Lower lobe of right lung (tissue), 2 donors: ENCODE results near the gene CCK. TPM values are rescaled to one million over a fixed set of nuclear protein-coding genes. Genes with fewer than 3 reads are reported as not detected.

Experiments used
- ATAC-seq, 2 donors: fragments of 200-7000 bp; cut with Tn5 transposase; one replicate each; pipeline ENCODE4 v1.9.1; 2020 to 2022; ENCODE audit warnings: mild to moderate bottlenecking in 2 of 2, moderate library complexity in 2 of 2
- DNase-seq: peaks from one replicate; pipeline ENCODE4 v3.0.0-alpha.2; 2020
- H3K27ac ChIP-seq: fragments of 200-600 bp; one replicate; pipeline ENCODE4 v1.8.0; 2022
- H3K27me3 ChIP-seq: fragments of 200-600 bp; one replicate; pipeline ENCODE4 v1.8.0; 2022; ENCODE audit warnings: low read depth
- H3K36me3 ChIP-seq: fragments of 200-600 bp; one replicate; pipeline ENCODE4 v1.8.0; 2022; ENCODE audit warnings: mild to moderate bottlenecking
- H3K4me1 ChIP-seq: fragments of 200-600 bp; one replicate; pipeline ENCODE4 v1.8.0; 2022
- H3K4me3 ChIP-seq: fragments of 200-600 bp; one replicate; pipeline ENCODE4 v1.8.0; 2022; ENCODE audit warnings: mild to moderate bottlenecking
- H3K9me3 ChIP-seq: fragments of 200-600 bp; one replicate; pipeline ENCODE4 v1.8.0; 2022
- CTCF ChIP-seq: fragments of 200-600 bp; IDR thresholded peaks from one replicate; pipeline ENCODE4 v1.8.0; 2022; ENCODE audit warnings: antibody characterized with exemption, mild to moderate bottlenecking
- intact Hi-C: fragments of 100-400 bp; cut with DNase I; formaldehyde crosslinking; loops from one replicate; pipeline ENCODE4 v1.11.0; 2022
- total RNA-seq: library from RNA; stranded (reverse); fragmentation: NEBNext Ultra II Directional; extraction: Animal tissue kit (Norgen Biotek cat#: 25700); gene quantifications from one replicate; pipeline ENCODE4 v1.2.1, GENCODE V29; 2021
- donor health status: DM: no; HTN: yes; CAD: no; lungs with severe emphysema.

Gene CCK
- total RNA-seq, 1 donor from 2014 or later, result not detected

GRCh38 chr3:42257007-42257406 is 9.0 kb downstream of the CCK start:
- no peak for TF ChIP-seq CTCF
- Histone ChIP-seq H3K36me3 (no peaks in the 10 kb centered on the region), H3K4me3 (no peak overlapping the region), H3K27ac (no peak overlapping the region), H3K9me3 (no peaks in the 10 kb centered on the region), H3K4me1 (no peaks in the 10 kb centered on the region), H3K27me3 (peaks cover 37% of the 10 kb centered on the region)
- intact Hi-C loops, result no loop called here
- no peak for ATAC-seq
- DNase-seq, result no peak

- TF ChIP-seq CTCF, result no peak
- intact Hi-C loops, result no loop called here
- ATAC-seq, result no peak
These were observed 9.7 kb downstream of the CCK start for GRCh38 chr3:42256135-42256819.

GRCh38 chr3:42254566-42254965 is 11.4 kb downstream of the CCK start:
- Histone ChIP-seq H3K4me3 (no peak overlapping the region), H3K36me3 (no peaks in the 10 kb centered on the region), H3K27me3 (peaks cover 14% of the 10 kb centered on the region), H3K4me1 (no peaks in the 10 kb centered on the region), H3K27ac (no peak overlapping the region), H3K9me3 (no peaks in the 10 kb centered on the region)
- DNase-seq (no peak), ATAC-seq (no peak)
- no peak for TF ChIP-seq CTCF
- intact Hi-C loops, result no loop called here

More at GRCh38 chr3:42256135-42256819, 9.7 kb downstream of the CCK start:
- no peak overlapping the region for H3K27ac ChIP-seq
- no peak overlapping the region for H3K4me3 ChIP-seq
- no peaks in the 10 kb centered on the region for H3K4me1 ChIP-seq
- H3K27me3 ChIP-seq, result peaks cover 31% of the 10 kb centered on the region
- no peak for DNase-seq
- no peaks in the 10 kb centered on the region for H3K9me3 ChIP-seq
- no peaks in the 10 kb centered on the region for H3K36me3 ChIP-seq

GRCh38 chr3:42250761-42251160 is 15.2 kb downstream of the CCK start:
- no peak for DNase-seq
- no peak overlapping the region for H3K27ac ChIP-seq
- H3K9me3 ChIP-seq, result no peaks in the 10 kb centered on the region
- ATAC-seq, result no peak
- peaks cover 9% of the 10 kb centered on the region for H3K27me3 ChIP-seq
- no peaks in the 10 kb centered on the region for H3K4me1 ChIP-seq
- intact Hi-C loops, result no loop called here
- no peak for TF ChIP-seq CTCF
- no peak overlapping the region for H3K4me3 ChIP-seq
- H3K36me3 ChIP-seq, result no peaks in the 10 kb centered on the region

- TF ChIP-seq CTCF, result peak; percentile 77
- ATAC-seq (peak; percentile 72 to 78), DNase-seq (no peak)
- H3K4me3 ChIP-seq, result no peak overlapping the region
- no peak overlapping the region for H3K27ac ChIP-seq
- intact Hi-C loops, result loop anchor here (5.0 kb wide), 1 partner anchor 195 kb away; no protein-coding TSS in a partner anchor
- no peaks in the 10 kb centered on the region for H3K4me1 ChIP-seq
- H3K27me3 ChIP-seq, result peaks cover 6% of the 10 kb centered on the region
- no peaks in the 10 kb centered on the region for H3K9me3 ChIP-seq
- H3K36me3 ChIP-seq, result no peaks in the 10 kb centered on the region
These were observed 18.4 kb downstream of the CCK start for GRCh38 chr3:42247576-42248027.
